ENCODE data around the gene MED23.

Gene MED23

DNA sequence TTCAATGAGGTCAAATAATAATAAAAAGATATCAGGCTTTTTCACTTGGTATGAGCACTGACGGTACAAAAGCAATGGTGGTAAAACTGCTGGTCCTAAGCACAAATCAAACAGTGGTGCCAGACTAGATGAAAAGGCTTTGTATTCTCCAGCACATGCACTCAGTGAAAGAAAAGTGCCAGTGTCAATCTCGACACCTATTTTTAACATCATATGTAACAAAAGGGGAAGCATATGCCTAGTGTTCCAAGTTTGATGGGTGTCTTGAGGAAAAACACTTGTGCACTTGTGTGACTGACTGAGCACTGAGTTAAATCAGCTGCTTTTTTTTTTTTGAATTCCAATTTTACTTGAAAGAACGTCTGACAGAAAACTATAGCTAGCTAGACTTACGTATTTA lies 27.3 kb downstream of the MED23 start:
- no peak overlapping the region for H3K27ac ChIP-seq (ENCODE audit: low read depth, low read length)
- no peaks in the 10 kb centered on the region for H3K27me3 ChIP-seq (ENCODE audit: insufficient read depth, low read length)
- H3K4me1 ChIP-seq (ENCODE audit: insufficient read depth, low read length) = no peaks in the 10 kb centered on the region
- H3K36me3 ChIP-seq (ENCODE audit: insufficient read depth, low read length) = peaks cover 96% of the 10 kb centered on the region
- H3K9me3 ChIP-seq (ENCODE audit: insufficient read depth, low read depth, low read length) = no peaks in the 10 kb centered on the region
- 92% methylated on average over 4 of the region's 4 CpGs for WGBS
- H3K4me3 ChIP-seq (ENCODE audit: low read length) = no peak overlapping the region
- H3K9ac ChIP-seq (ENCODE audit: low read depth, low read length) = no peak overlapping the region

- no peak overlapping the region for H3K9ac ChIP-seq (ENCODE audit: low read depth, low read length)
- H3K9me3 ChIP-seq (ENCODE audit: insufficient read depth, low read depth, low read length) = no peaks in the 10 kb centered on the region
- no peaks in the 10 kb centered on the region for H3K27me3 ChIP-seq (ENCODE audit: insufficient read depth, low read length)
- H3K27ac ChIP-seq (ENCODE audit: low read depth, low read length) = no peak overlapping the region
- H3K4me3 ChIP-seq (ENCODE audit: low read length) = no peak overlapping the region
- H3K4me1 ChIP-seq (ENCODE audit: insufficient read depth, low read length) = no peaks in the 10 kb centered on the region
- 58% methylated on average over 2 of the region's 3 CpGs for WGBS
- peaks cover 96% of the 10 kb centered on the region for H3K36me3 ChIP-seq (ENCODE audit: insufficient read depth, low read length)
These were observed 30.6 kb downstream of the MED23 start for GRCh38 chr6:131597446-131597845.

- WGBS = 96% methylated on average over 11 of the region's 11 CpGs
- no peak overlapping the region for H3K27ac ChIP-seq (ENCODE audit: low read depth, low read length)
- peaks cover 96% of the 10 kb centered on the region for H3K36me3 ChIP-seq (ENCODE audit: insufficient read depth, low read length)
These were observed 34.0 kb downstream of the MED23 start for GRCh38 chr6:131594074-131594473.

GRCh38 chr6:131592935-131593334 lies 35.1 kb downstream of the MED23 start:
- Histone ChIP-seq H3K4me3 (ENCODE audit: low read length) (no peak overlapping the region), H3K9ac (ENCODE audit: low read depth, low read length) (no peak overlapping the region)
- 90% methylated on average over 2 of the region's 2 CpGs for WGBS

More at GRCh38 chr6:131594074-131594473, 34.0 kb downstream of the MED23 start:
- H3K4me3 ChIP-seq (ENCODE audit: low read length) = no peak overlapping the region
- H3K4me1 ChIP-seq (ENCODE audit: insufficient read depth, low read length) = no peaks in the 10 kb centered on the region
- no peaks in the 10 kb centered on the region for H3K27me3 ChIP-seq (ENCODE audit: insufficient read depth, low read length)
- H3K9ac ChIP-seq (ENCODE audit: low read depth, low read length) = no peak overlapping the region
- H3K9me3 ChIP-seq (ENCODE audit: insufficient read depth, low read depth, low read length) = no peaks in the 10 kb centered on the region

GRCh38 chr6:131588643-131589042 lies 39.4 kb downstream of the MED23 start:
- H3K4me3 ChIP-seq (ENCODE audit: low read length) = no peak overlapping the region
- H3K9ac ChIP-seq (ENCODE audit: low read depth, low read length) = no peak overlapping the region
- no peaks in the 10 kb centered on the region for H3K27me3 ChIP-seq (ENCODE audit: insufficient read depth, low read length)
- WGBS = 88% methylated on average over 2 of the region's 2 CpGs
- no peak overlapping the region for H3K27ac ChIP-seq (ENCODE audit: low read depth, low read length)
- H3K36me3 ChIP-seq (ENCODE audit: insufficient read depth, low read length) = peaks cover 97% of the 10 kb centered on the region
- H3K4me1 ChIP-seq (ENCODE audit: insufficient read depth, low read length) = no peaks in the 10 kb centered on the region
- H3K9me3 ChIP-seq (ENCODE audit: insufficient read depth, low read depth, low read length) = no peaks in the 10 kb centered on the region

More at GRCh38 chr6:131592935-131593334, 35.1 kb downstream of the MED23 start:
- H3K4me1 ChIP-seq (ENCODE audit: insufficient read depth, low read length) = no peaks in the 10 kb centered on the region
- H3K9me3 ChIP-seq (ENCODE audit: insufficient read depth, low read depth, low read length) = no peaks in the 10 kb centered on the region
- H3K36me3 ChIP-seq (ENCODE audit: insufficient read depth, low read length) = peaks cover 96% of the 10 kb centered on the region
- no peak overlapping the region for H3K27ac ChIP-seq (ENCODE audit: low read depth, low read length)
- H3K27me3 ChIP-seq (ENCODE audit: insufficient read depth, low read length) = no peaks in the 10 kb centered on the region

DNA sequence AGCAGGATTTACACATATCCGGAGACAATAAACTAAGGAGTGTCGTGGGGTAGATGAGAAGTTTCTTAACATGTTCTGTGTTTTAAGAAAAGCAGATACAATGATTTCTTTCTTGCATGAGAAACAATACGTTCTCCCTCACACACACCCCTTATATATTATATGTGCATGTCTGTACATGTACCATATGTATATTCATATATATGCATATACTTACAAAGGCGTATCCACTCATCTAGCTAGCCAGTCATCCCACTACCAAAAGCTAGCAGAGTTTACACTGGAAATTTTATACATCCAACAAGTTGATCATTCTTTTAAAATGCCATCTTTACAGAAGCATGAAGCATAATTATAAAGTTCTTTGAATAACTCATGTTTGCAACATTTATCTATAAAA lies 40.1 kb downstream of the MED23 start:
- Histone ChIP-seq H3K9ac (ENCODE audit: low read depth, low read length) (no peak overlapping the region), H3K4me3 (ENCODE audit: low read length) (no peak overlapping the region), H3K4me1 (ENCODE audit: insufficient read depth, low read length) (no peaks in the 10 kb centered on the region), H3K36me3 (ENCODE audit: insufficient read depth, low read length) (peaks cover 97% of the 10 kb centered on the region), H3K27me3 (ENCODE audit: insufficient read depth, low read length) (no peaks in the 10 kb centered on the region), H3K9me3 (ENCODE audit: insufficient read depth, low read depth, low read length) (no peaks in the 10 kb centered on the region), H3K27ac (ENCODE audit: low read depth, low read length) (no peak overlapping the region)
- WGBS = 95% methylated on average over 1 of the region's 4 CpGs

DNA sequence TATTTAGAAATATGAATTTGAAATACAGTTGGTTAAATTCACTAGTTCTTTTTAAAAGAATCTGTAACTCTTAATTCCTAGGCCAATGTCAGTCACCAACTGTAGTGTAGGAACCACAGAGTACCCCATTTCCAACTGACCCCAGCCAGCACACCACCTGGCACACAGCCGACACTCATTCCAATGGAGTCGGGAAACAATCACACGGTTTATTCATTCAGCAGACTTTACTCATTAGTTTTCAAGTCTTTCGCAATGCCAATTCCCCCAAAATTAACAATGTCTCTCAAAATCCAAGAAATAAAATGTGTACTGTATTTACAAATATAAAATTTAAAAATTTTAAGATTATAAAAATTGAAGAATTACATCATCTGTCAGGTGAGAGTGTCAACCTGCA lies 41.5 kb downstream of the MED23 start:
- H3K9ac ChIP-seq (ENCODE audit: low read depth, low read length) = no peak overlapping the region
- H3K4me3 ChIP-seq (ENCODE audit: low read length) = no peak overlapping the region
- 96% methylated on average over 4 of the region's 4 CpGs for WGBS
- no peaks in the 10 kb centered on the region for H3K27me3 ChIP-seq (ENCODE audit: insufficient read depth, low read length)
- H3K36me3 ChIP-seq (ENCODE audit: insufficient read depth, low read length) = peaks cover 89% of the 10 kb centered on the region
- H3K9me3 ChIP-seq (ENCODE audit: insufficient read depth, low read depth, low read length) = no peaks in the 10 kb centered on the region
- H3K4me1 ChIP-seq (ENCODE audit: insufficient read depth, low read length) = no peaks in the 10 kb centered on the region
- H3K27ac ChIP-seq (ENCODE audit: low read depth, low read length) = no peak overlapping the region

DNA sequence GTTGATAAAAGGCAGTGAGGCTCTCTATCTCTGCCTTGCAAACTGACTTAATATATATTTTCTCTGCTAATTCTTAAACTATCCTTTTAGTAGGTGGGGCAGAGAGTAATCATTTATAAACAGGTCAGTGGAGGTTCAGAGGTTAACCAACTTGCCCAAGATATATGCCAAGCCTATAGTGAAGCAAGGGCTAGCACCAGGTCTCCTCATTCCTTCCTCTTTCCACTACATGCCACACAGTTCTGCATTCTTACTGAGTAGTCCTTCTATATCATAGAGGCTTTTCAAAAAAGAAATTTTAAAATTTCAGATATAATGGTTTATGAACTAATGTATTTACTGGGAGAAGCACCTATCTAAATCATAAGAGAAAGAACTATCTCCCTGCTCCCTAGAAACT lies 46.5 kb downstream of the MED23 start:
- Histone ChIP-seq H3K9me3 (ENCODE audit: insufficient read depth, low read depth, low read length) (no peaks in the 10 kb centered on the region), H3K9ac (ENCODE audit: low read depth, low read length) (no peak overlapping the region), H3K27ac (ENCODE audit: low read depth, low read length) (no peak overlapping the region), H3K27me3 (ENCODE audit: insufficient read depth, low read length) (no peaks in the 10 kb centered on the region), H3K4me3 (ENCODE audit: low read length) (no peak overlapping the region), H3K36me3 (ENCODE audit: insufficient read depth, low read length) (peaks cover 60% of the 10 kb centered on the region), H3K4me1 (ENCODE audit: insufficient read depth, low read length) (peaks cover 2% of the 10 kb centered on the region)

DNA sequence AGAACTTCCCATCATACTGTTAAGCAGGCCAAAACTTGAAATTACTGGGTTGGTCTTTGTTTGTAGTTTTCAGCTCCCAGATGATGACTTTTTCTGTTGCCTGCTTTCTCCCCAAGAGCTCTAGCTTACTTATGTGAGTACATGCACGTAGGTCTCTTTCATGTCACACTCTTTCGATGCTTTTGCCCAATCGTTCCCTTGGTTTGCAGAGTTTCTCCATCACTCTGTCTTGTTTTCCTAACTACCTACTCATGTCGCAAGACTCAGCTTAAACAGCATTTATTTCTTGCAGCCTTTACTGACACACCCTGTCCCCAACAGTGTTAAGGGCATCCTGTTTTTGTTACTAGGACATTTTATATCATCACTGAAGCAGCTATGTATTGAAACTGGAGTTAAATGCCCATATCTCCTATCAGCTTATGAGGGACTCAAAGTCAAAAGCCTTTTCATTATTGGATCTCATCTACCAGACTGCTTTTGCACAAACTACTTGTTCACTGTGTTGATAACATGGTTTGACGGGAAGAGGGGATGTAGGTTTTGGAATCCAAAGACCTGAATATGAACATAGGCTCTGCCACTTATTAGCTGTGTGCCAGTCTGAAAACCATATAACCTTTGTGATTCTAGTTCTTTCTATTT lies 52.1 kb downstream of the MED23 start:
- H3K27me3 ChIP-seq (ENCODE audit: insufficient read depth, low read length) = no peaks in the 10 kb centered on the region
- 92% methylated on average over 5 of the region's 5 CpGs for WGBS
- H3K36me3 ChIP-seq (ENCODE audit: insufficient read depth, low read length) = peaks cover 16% of the 10 kb centered on the region
- H3K9ac ChIP-seq (ENCODE audit: low read depth, low read length) = no peak overlapping the region
- peaks cover 5% of the 10 kb centered on the region for H3K4me1 ChIP-seq (ENCODE audit: insufficient read depth, low read length)
- no peak overlapping the region for H3K4me3 ChIP-seq (ENCODE audit: low read length)
- H3K27ac ChIP-seq (ENCODE audit: low read depth, low read length) = no peak overlapping the region
- H3K9me3 ChIP-seq (ENCODE audit: insufficient read depth, low read depth, low read length) = no peaks in the 10 kb centered on the region

DNA sequence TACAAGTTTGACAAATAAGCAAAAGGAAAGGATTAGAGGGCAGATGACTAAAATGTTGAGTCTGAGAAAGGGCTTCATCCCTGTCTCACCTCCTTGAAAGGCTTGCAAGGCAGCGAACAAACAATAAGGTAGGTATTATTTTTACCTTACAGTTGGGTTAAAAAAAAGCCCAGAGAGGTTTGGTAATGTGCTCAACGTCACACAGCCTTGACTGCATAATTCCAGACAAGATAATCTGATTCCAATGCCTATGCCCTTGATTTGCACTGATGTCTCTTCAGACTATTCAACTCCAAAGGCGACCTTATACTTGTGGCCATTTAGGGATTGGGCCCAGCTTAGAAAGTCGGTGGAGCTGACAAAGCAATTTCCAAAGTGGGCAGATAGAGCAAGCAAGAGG lies 53.4 kb downstream of the MED23 start:
- Histone ChIP-seq H3K9me3 (ENCODE audit: insufficient read depth, low read depth, low read length) (no peaks in the 10 kb centered on the region), H3K36me3 (ENCODE audit: insufficient read depth, low read length) (0 out of 2 replicates have a peak, but pooled peaks cover 7% of the 10 kb centered on the region), H3K27me3 (ENCODE audit: insufficient read depth, low read length) (no peaks in the 10 kb centered on the region), H3K4me3 (ENCODE audit: low read length) (no peak overlapping the region), H3K4me1 (ENCODE audit: insufficient read depth, low read length) (peaks cover 5% of the 10 kb centered on the region), H3K27ac (ENCODE audit: low read depth, low read length) (no peak overlapping the region), H3K9ac (ENCODE audit: low read depth, low read length) (no peak overlapping the region)
- 88% methylated on average over 4 of the region's 4 CpGs for WGBS

DNA sequence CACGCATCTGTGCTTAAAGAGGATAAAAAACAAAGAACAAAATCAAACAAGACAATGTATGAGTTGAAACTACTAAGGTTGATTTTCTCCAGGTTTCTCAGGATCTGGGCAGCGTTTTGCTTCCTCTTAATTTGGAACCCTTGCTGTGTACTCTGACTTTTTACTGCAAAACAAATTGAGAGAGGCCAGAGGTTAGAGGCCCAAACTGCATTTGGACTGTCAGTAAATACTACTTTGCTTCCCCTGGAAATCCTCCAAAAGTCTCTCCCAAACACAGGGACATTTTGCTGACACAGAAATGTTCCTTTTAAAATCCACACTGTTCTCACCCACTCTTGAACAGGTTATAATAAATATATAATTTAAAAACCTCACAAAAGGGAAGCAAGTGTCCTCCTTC lies 53.9 kb downstream of the MED23 start:
- Histone ChIP-seq H3K4me1 (ENCODE audit: insufficient read depth, low read length) (peaks cover 5% of the 10 kb centered on the region), H3K27ac (ENCODE audit: low read depth, low read length) (no peak overlapping the region), H3K27me3 (ENCODE audit: insufficient read depth, low read length) (no peaks in the 10 kb centered on the region), H3K36me3 (ENCODE audit: insufficient read depth, low read length) (0 out of 2 replicates have a peak, but pooled peaks cover 6% of the 10 kb centered on the region), H3K9ac (ENCODE audit: low read depth, low read length) (no peak overlapping the region), H3K9me3 (ENCODE audit: insufficient read depth, low read depth, low read length) (no peaks in the 10 kb centered on the region), H3K4me3 (ENCODE audit: low read length) (no peak overlapping the region)
- 84% methylated on average over 1 of the region's 2 CpGs for WGBS

All from HUES64 (cell line).